ENCODE measurements around the gene NAT16. TPM values are rescaled to one million over a fixed set of nuclear protein-coding genes. Genes with fewer than 3 reads are reported as not detected.
A peak's percentile ranks its signal among the peaks of the same experiment; 100 is the strongest.

Gene NAT16
- total and polyA plus RNA-seq, 2 of the 13 experiments (the other 11 are each of a cell fraction or from before 2014, with no cell fraction given), result 0.04 TPM; not detected in 1

GRCh38 chr7:101218236-101219125 is 38.4 kb upstream of the NAT16 start (continued):
- TF ChIP-seq ZNF263 (CRISPR knock-in tag; IDR thresholded peaks at IDR 0.05) (no peak), SSRP1 (CRISPR knock-in tag; IDR thresholded peaks at IDR 0.05) (no peak), ETV6 (CRISPR knock-in tag; conservative IDR thresholded peaks at IDR 0.05) (no peak), NRL (CRISPR knock-in tag; IDR thresholded peaks at IDR 0.05; ENCODE audit: borderline replicate concordance) (no peak), SRSF1 (optimal IDR thresholded peaks at IDR 0.05; ENCODE audit: low read depth, low read length) (no peak), ZFP90 (CRISPR knock-in tag; IDR thresholded peaks at IDR 0.05; ENCODE audit: borderline replicate concordance) (no peak), ATF7-NPFF (CRISPR knock-in tag; IDR thresholded peaks at IDR 0.05; ENCODE audit: low read depth) (no peak), MAF1 (CRISPR knock-in tag; IDR thresholded peaks at IDR 0.05; ENCODE audit: borderline replicate concordance) (no peak), FOSL2 (CRISPR knock-in tag; IDR thresholded peaks at IDR 0.05) (no peak; the same call in 1 of the 2 replicates), XRCC5 (optimal IDR thresholded peaks at IDR 0.05; ENCODE audit: low read length) (peak; percentile 59), ZNF678 (CRISPR knock-in tag; IDR thresholded peaks at IDR 0.05) (no peak; the same call in 1 of the 2 replicates), IKZF1 (IDR thresholded peaks at IDR 0.05) (no peak), ZNF577 (CRISPR knock-in tag; IDR thresholded peaks at IDR 0.05; ENCODE audit: borderline replicate concordance, low read depth) (no peak), ZNF839 (CRISPR knock-in tag; IDR thresholded peaks at IDR 0.05; ENCODE audit: borderline replicate concordance) (no peak), BRD4 (CRISPR knock-in tag; IDR thresholded peaks at IDR 0.05) (no peak), KDM5B (CRISPR knock-in tag; IDR thresholded peaks at IDR 0.05; ENCODE audit: borderline replicate concordance) (peak; percentile 38; the same call in 1 of the 2 replicates), ZNF10 (CRISPR knock-in tag; IDR thresholded peaks at IDR 0.05; ENCODE audit: borderline replicate concordance, low read depth) (no peak), ATF6 (CRISPR knock-in tag; conservative IDR thresholded peaks at IDR 0.05) (no peak), RAD51 (IDR thresholded peaks at IDR 0.05; ENCODE audit: borderline replicate concordance) (no peak), ATF7 (IDR thresholded peaks at IDR 0.05) (no peak), ATF7 (CRISPR knock-in tag; IDR thresholded peaks at IDR 0.05) (no peak), TAF15 (IDR thresholded peaks at IDR 0.05; ENCODE audit: low read depth, low read length, poor library complexity, severe bottlenecking) (no peak), YEATS2 (CRISPR knock-in tag; IDR thresholded peaks at IDR 0.05; ENCODE audit: borderline replicate concordance) (no peak), HNRNPL (IDR thresholded peaks at IDR 0.05; ENCODE audit: low read depth, low read length) (no peak), CREM (IDR thresholded peaks at IDR 0.05) (no peak), CREM (CRISPR knock-in tag; IDR thresholded peaks at IDR 0.05) (no peak)
- TF ChIP-seq, protein P1, sequence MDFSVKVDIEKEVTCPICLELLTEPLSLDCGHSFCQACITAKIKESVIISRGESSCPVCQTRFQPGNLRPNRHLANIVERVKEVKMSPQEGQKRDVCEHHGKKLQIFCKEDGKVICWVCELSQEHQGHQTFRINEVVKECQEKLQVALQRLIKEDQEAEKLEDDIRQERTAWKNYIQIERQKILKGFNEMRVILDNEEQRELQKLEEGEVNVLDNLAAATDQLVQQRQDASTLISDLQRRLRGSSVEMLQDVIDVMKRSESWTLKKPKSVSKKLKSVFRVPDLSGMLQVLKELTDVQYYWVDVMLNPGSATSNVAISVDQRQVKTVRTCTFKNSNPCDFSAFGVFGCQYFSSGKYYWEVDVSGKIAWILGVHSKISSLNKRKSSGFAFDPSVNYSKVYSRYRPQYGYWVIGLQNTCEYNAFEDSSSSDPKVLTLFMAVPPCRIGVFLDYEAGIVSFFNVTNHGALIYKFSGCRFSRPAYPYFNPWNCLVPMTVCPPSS (IDR thresholded peaks at IDR 0.05), result no peak
- TF ChIP-seq, protein P2, sequence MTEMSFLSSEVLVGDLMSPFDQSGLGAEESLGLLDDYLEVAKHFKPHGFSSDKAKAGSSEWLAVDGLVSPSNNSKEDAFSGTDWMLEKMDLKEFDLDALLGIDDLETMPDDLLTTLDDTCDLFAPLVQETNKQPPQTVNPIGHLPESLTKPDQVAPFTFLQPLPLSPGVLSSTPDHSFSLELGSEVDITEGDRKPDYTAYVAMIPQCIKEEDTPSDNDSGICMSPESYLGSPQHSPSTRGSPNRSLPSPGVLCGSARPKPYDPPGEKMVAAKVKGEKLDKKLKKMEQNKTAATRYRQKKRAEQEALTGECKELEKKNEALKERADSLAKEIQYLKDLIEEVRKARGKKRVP (CRISPR knock-in tag; IDR thresholded peaks at IDR 0.05), result no peak
